GM23338 (cell line): ENCODE measurements around the gene C14orf180. TPM values are rescaled to one million over a fixed set of nuclear protein-coding genes. Genes with fewer than 3 reads are reported as not detected.

Experiments
- ATAC-seq: fragments of 200-7000 bp; cut with Tn5 transposase; 3 replicates; pipeline ENCODE4 v1.9.1; 2020
- DNase-seq: peaks from one replicate; pipeline ENCODE4 v3.0.0-alpha.2; 2015; ENCODE audit warnings: low spot score
- H2AFZ ChIP-seq: fragments of 200-600 bp; sonication (generic); 2 replicates; pipeline ENCODE4 v1.8.0; 2016; ENCODE audit warnings: antibody characterized with exemption, mild to moderate bottlenecking, moderate library complexity
- H3F3A ChIP-seq: fragments of 200-600 bp; sonication (generic); replicated peaks from 2 replicates; pipeline ENCODE4 v1.8.0; 2017; ENCODE audit warnings: antibody characterized with exemption, mixed run types, low read depth
- H3K27ac ChIP-seq: fragments of 200-600 bp; sonication (generic); 2 replicates; pipeline ENCODE4 v1.6.1; 2016; ENCODE audit warnings: low read depth
- H3K27me3 ChIP-seq: fragments of 200-600 bp; sonication (generic); 2 replicates; pipeline ENCODE4 v1.8.0; 2016; ENCODE audit warnings: mild to moderate bottlenecking, mixed run types, moderate library complexity; ENCODE audit not compliant: insufficient read depth
- H3K36me3 ChIP-seq: fragments of 200-600 bp; sonication (generic); 2 replicates; pipeline ENCODE4 v1.8.0; 2016; ENCODE audit warnings: mild to moderate bottlenecking; ENCODE audit not compliant: insufficient read depth
- H3K4me1 ChIP-seq: fragments of 200-600 bp; sonication (generic); 2 replicates; pipeline ENCODE4 v1.8.0; 2016; ENCODE audit warnings: mild to moderate bottlenecking, moderate library complexity; ENCODE audit not compliant: insufficient read depth
- H3K4me2 ChIP-seq: fragments of 200-600 bp; sonication (generic); 2 replicates; pipeline ENCODE4 v1.7.1; 2017; ENCODE audit warnings: mixed run types
- H3K4me3 ChIP-seq: fragments of 200-600 bp; sonication (generic); 2 replicates; pipeline ENCODE4 v1.6.1; 2016; ENCODE audit warnings: mixed run types
- H3K79me2 ChIP-seq: fragments of 200-600 bp; sonication (generic); replicated peaks from 2 replicates; pipeline ENCODE4 v1.8.0; 2017; ENCODE audit warnings: mild to moderate bottlenecking; ENCODE audit not compliant: insufficient read depth
- H3K9me2 ChIP-seq: fragments of 200-600 bp; sonication (generic); 2 replicates; pipeline ENCODE4 v1.8.0; 2017; ENCODE audit not compliant: insufficient read depth
- H4K20me1 ChIP-seq: fragments of 200-600 bp; sonication (generic); replicated peaks from 2 replicates; pipeline ENCODE4 v1.8.0; 2017; ENCODE audit warnings: mild to moderate bottlenecking; ENCODE audit not compliant: insufficient read depth
- H3K27ac Mint-ChIP-seq: 2 replicates; pipeline ENCODE4 v1.8.0; 2020; ENCODE audit warnings: inconsistent platforms, mild to moderate bottlenecking, moderate library complexity, mixed read lengths
- H3K27me3 Mint-ChIP-seq: 3 replicates; pipeline ENCODE4 v1.8.0; 2022; ENCODE audit warnings: low read depth, mild to moderate bottlenecking, moderate library complexity, mixed read lengths, inconsistent platforms; ENCODE audit not compliant: insufficient read depth, poor library complexity
- H3K36me3 Mint-ChIP-seq: 3 replicates; pipeline ENCODE4 v1.8.0; 2021; ENCODE audit warnings: low read depth, mild to moderate bottlenecking, inconsistent platforms, moderate library complexity, mixed read lengths
- H3K4me1 Mint-ChIP-seq: 3 replicates; pipeline ENCODE4 v1.8.0; 2020; ENCODE audit warnings: mild to moderate bottlenecking, inconsistent platforms, mixed read lengths
- H3K4me3 Mint-ChIP-seq: 3 replicates; pipeline ENCODE4 v1.8.0; 2021; ENCODE audit warnings: moderate library complexity, mild to moderate bottlenecking, inconsistent platforms, mixed read lengths
- H3K9me3 Mint-ChIP-seq: 3 replicates; pipeline ENCODE4 v1.8.0; 2020; ENCODE audit warnings: moderate library complexity, mild to moderate bottlenecking, inconsistent platforms, mixed read lengths
- CREB1 ChIP-seq: fragments of 250-450 bp; sonication (Bioruptor Pico); IDR thresholded peaks from 2 replicates; pipeline ENCODE4 v1.5.0; 2020; ENCODE audit warnings: low read depth, mild to moderate bottlenecking, moderate library complexity
- CTCF ChIP-seq, 2 experiments: fragments of 200-600 bp in 1 of 2; sonication (generic) in 1 of 2; conservative IDR thresholded peaks; 2 replicates each; pipeline versions ENCODE4 v1.5.1 to v1.6.1; 2016 to 2017; ENCODE audit warnings: antibody characterized with exemption in 2 of 2, low read depth in 2 of 2, mild to moderate bottlenecking in 2 of 2, moderate library complexity in 1 of 2
- ETS1 ChIP-seq: IDR thresholded peaks from 2 replicates; pipeline ENCODE4 v1.6.1; 2016; ENCODE audit warnings: antibody characterized with exemption
- EZH2 ChIP-seq: fragments of 200-600 bp; sonication (generic); IDR thresholded peaks from one replicate; pipeline ENCODE4 v1.8.0; 2017; ENCODE audit warnings: antibody characterized with exemption, mild to moderate bottlenecking, low read depth; ENCODE audit not compliant: unreplicated experiment
- EZH2phosphoT487 ChIP-seq: fragments of 200-600 bp; sonication (generic); IDR thresholded peaks from one replicate; pipeline ENCODE4 v1.8.1; 2018; ENCODE audit warnings: antibody characterized with exemption; ENCODE audit not compliant: unreplicated experiment
- JUNB ChIP-seq: IDR thresholded peaks from one replicate; pipeline ENCODE4 v1.6.1; 2016; ENCODE audit warnings: antibody characterized with exemption; ENCODE audit not compliant: unreplicated experiment
- NANOG ChIP-seq: IDR thresholded peaks from 2 replicates; pipeline ENCODE4 v1.6.1; 2016; ENCODE audit warnings: antibody characterized with exemption, borderline replicate concordance
- POLR2AphosphoS5 ChIP-seq: IDR thresholded peaks from 2 replicates; pipeline ENCODE4 v1.6.1; 2016; ENCODE audit warnings: antibody characterized with exemption, low read depth
- REST ChIP-seq: IDR thresholded peaks from one replicate; pipeline ENCODE4 v1.6.1; 2018; ENCODE audit warnings: antibody characterized with exemption; ENCODE audit not compliant: unreplicated experiment
- STAT1 ChIP-seq: IDR thresholded peaks from one replicate; pipeline ENCODE4 v1.6.1; 2016; ENCODE audit warnings: antibody characterized with exemption; ENCODE audit not compliant: unreplicated experiment
- ZNF114 ChIP-seq: fragments of 250-450 bp; sonication (Bioruptor Pico); IDR thresholded peaks from 2 replicates; pipeline ENCODE4 v1.5.0; 2020; ENCODE audit warnings: mild to moderate bottlenecking, moderate library complexity
- ZNF331 ChIP-seq: fragments of 250-450 bp; sonication (Bioruptor Pico); IDR thresholded peaks from 2 replicates; pipeline ENCODE4 v1.5.0; 2020; ENCODE audit warnings: low read depth, mild to moderate bottlenecking, moderate library complexity
- polyA plus RNA-seq: library from polyadenylated mRNA; unstranded; fragments of >200 nt; fragmentation: Nextera tagmentation; extraction: Ambion mirVana; gene quantifications from 2 replicates; pipeline ENCODE4 v1.2.1, GENCODE V29; 2016
- total RNA-seq: library from RNA; depleted of rRNA; stranded (reverse); fragments of >200 nt; shearing (Covaris generic); gene quantifications from 2 replicates; pipeline ENCODE4 v1.2.3, GENCODE V29; 2014

Gene C14orf180
- total and polyA plus RNA-seq, 2 experiments from 2014 or later: not detected

GRCh38 chr14:104568620-104569019 is 10.9 kb upstream of the C14orf180 start:
- no peak overlapping the region for H3K27ac ChIP-seq
- no peak for TF ChIP-seq POLR2AphosphoS5
- no peak for TF ChIP-seq ZNF331
- TF ChIP-seq REST: no peak
- no peak for TF ChIP-seq ZNF114 (CRISPR knock-in tag)
- no peak for TF ChIP-seq JUNB
- H3K27me3 Mint-ChIP-seq: peaks cover 5% of the 10 kb centered on the region
- peaks cover 6% of the 10 kb centered on the region; the same call in 2 of the 3 replicates for H3K4me1 Mint-ChIP-seq
- DNase-seq: no peak
- no peaks in the 10 kb centered on the region for H4K20me1 ChIP-seq
- H3K4me3 ChIP-seq: no peak overlapping the region
- no peak for ATAC-seq
- no peaks in the 10 kb centered on the region for H3K27me3 ChIP-seq
- no peaks in the 10 kb centered on the region for H3K4me1 ChIP-seq
- H3K4me2 ChIP-seq: no peak overlapping the region
- no peaks in the 10 kb centered on the region for H3K79me2 ChIP-seq
- H3K4me3 Mint-ChIP-seq: no peak overlapping the region
- no peaks in the 10 kb centered on the region for H3K9me2 ChIP-seq
- no peaks in the 10 kb centered on the region for H3K9me3 Mint-ChIP-seq
- H2AFZ ChIP-seq: no peak overlapping the region
- no peaks in the 10 kb centered on the region for H3K36me3 ChIP-seq
- no peaks in the 10 kb centered on the region for H3F3A ChIP-seq
- H3K36me3 Mint-ChIP-seq: no peaks in the 10 kb centered on the region
- no peak overlapping the region for H3K27ac Mint-ChIP-seq

- no peaks in the 10 kb centered on the region for H3K36me3 ChIP-seq
- no peaks in the 10 kb centered on the region for H3K27me3 ChIP-seq
- no peaks in the 10 kb centered on the region for H3K9me2 ChIP-seq
- Mint-ChIP-seq H3K9me3 (no peaks in the 10 kb centered on the region), H3K36me3 (no peaks in the 10 kb centered on the region), H3K4me1 (peaks cover 3% of the 10 kb centered on the region; the same call in 1 of the 3 replicates), H3K27ac (no peak overlapping the region), H3K4me3 (no peak overlapping the region), H3K27me3 (peaks cover 5% of the 10 kb centered on the region)
- H3K4me3 ChIP-seq: no peak overlapping the region
- no peaks in the 10 kb centered on the region for H3F3A ChIP-seq
- H3K27ac ChIP-seq: no peak overlapping the region
- no peak overlapping the region for H3K4me2 ChIP-seq
- no peaks in the 10 kb centered on the region for H3K4me1 ChIP-seq
- H3K79me2 ChIP-seq: no peaks in the 10 kb centered on the region
- DNase-seq (no peak), ATAC-seq (no peak)
- no peaks in the 10 kb centered on the region for H4K20me1 ChIP-seq
- no peak overlapping the region for H2AFZ ChIP-seq
- TF ChIP-seq ETS1: no peak
- TF ChIP-seq STAT1: no peak
- TF ChIP-seq REST: no peak
- no peak for TF ChIP-seq NANOG
- TF ChIP-seq JUNB: no peak
- TF ChIP-seq ZNF114 (CRISPR knock-in tag): no peak
- no peak for TF ChIP-seq EZH2
- no peak for TF ChIP-seq CTCF (conservative IDR thresholded peaks at IDR 0.05; ENCODE audit: low read depth in 2 of 2)
- no peak for TF ChIP-seq EZH2phosphoT487
- TF ChIP-seq CREB1 (CRISPR knock-in tag): no peak
Measured at GRCh38 chr14:104569435-104569834, 10.1 kb upstream of the C14orf180 start.
